Tibial nerve (tissue), 4 donors: Measurements from ENCODE around the gene TTC7B.

ENCODE experiments used
- CTCF ChIP-seq, 5 experiments: fragments of 200-600 bp in 3 of 5; fragments of 450-650 bp in 2 of 5; sonication (generic) in 3 of 5; IDR thresholded peaks; one replicate each; pipeline ENCODE4 v1.5.1; 2016 to 2019; ENCODE audit warnings: antibody characterized with exemption in 5 of 5, mild to moderate bottlenecking in 3 of 5, moderate library complexity in 2 of 5
- EP300 ChIP-seq, 2 donors: sonication (generic); formaldehyde crosslinking; IDR thresholded peaks; one replicate each; pipeline ENCODE4 v1.6.1; 2017; ENCODE audit warnings: antibody characterized with exemption in 2 of 2, mild to moderate bottlenecking in 1 of 2
- POLR2A ChIP-seq, 2 donors: fragments of 450-650 bp; IDR thresholded peaks; one replicate each; pipeline ENCODE4 v1.6.1; 2017; ENCODE audit warnings: antibody characterized with exemption in 2 of 2, mild to moderate bottlenecking in 2 of 2, moderate library complexity in 2 of 2

GRCh38 chr14:90740946-90741681 lies 75.1 kb downstream of the TTC7B start:
- no peak for TF ChIP-seq CTCF (IDR thresholded peaks at IDR 0.05)
- TF ChIP-seq POLR2A (IDR thresholded peaks at IDR 0.05), result no peak
- TF ChIP-seq EP300 (IDR thresholded peaks at IDR 0.05), result no peak
